Panc1 (cell line): ENCODE data around the gene SH3PXD2A. TPM values are rescaled to one million over a fixed set of nuclear protein-coding genes. Genes with fewer than 3 reads are reported as not detected.

ENCODE experiments used
- ATAC-seq: fragments of 200-7000 bp; cut with Tn5 transposase; 2 replicates; pipeline ENCODE4 v1.9.1; 2020; ENCODE audit warnings: mild to moderate bottlenecking, moderate library complexity
- BruUV-seq: library from RNA; stranded (reverse); fragments of 400-500 nt; replicated peaks from 2 replicates; lab custom pipeline; 2021; lab: Mats Ljungman, UMichigan
- CTCF ChIA-PET: fragments of 300-600 bp; sonication (Branson Sonifier 250); formaldehyde crosslinking; loops from one replicate; lab custom pipeline; 2022; ENCODE audit warnings: antibody characterized with exemption; lab: Charles Lee
- POLR2A ChIA-PET: fragments of 300-600 bp; sonication (Branson Sonifier 250); formaldehyde crosslinking; loops from one replicate; lab custom pipeline; 2022; ENCODE audit warnings: antibody characterized with exemption; lab: Charles Lee
- DNase-seq: peaks from one replicate; pipeline ENCODE4 v3.0.0-alpha.2; 2010; ENCODE audit warnings: low read depth, low spot score
- H3K27ac ChIP-seq: 2 replicates; pipeline ENCODE4 v1.5.1; 2011; ENCODE audit warnings: mild to moderate bottlenecking, low read length, inconsistent platforms
- H3K27me3 ChIP-seq: fragments of 200-500 bp; sonication (Bioruptor generic); 2 replicates; pipeline ENCODE4 v1.6.0; 2014; ENCODE audit warnings: low read length, inconsistent platforms; ENCODE audit not compliant: control insufficient read depth, insufficient read depth
- H3K36me3 ChIP-seq: fragments of 200-500 bp; sonication (Bioruptor generic); 2 replicates; pipeline ENCODE4 v1.5.1; 2014; ENCODE audit warnings: inconsistent platforms, mild to moderate bottlenecking, low read length, moderate library complexity; ENCODE audit not compliant: control insufficient read depth, insufficient read depth
- H3K4me1 ChIP-seq: 2 replicates; pipeline ENCODE4 v1.5.1; 2011; ENCODE audit warnings: inconsistent platforms, mild to moderate bottlenecking, low read length, moderate library complexity; ENCODE audit not compliant: control insufficient read depth, insufficient read depth
- H3K4me3 ChIP-seq, 2 experiments: 2 replicates each; pipeline ENCODE4 v1.5.1; 2011 to 2012; ENCODE audit warnings: low read depth in 2 of 2, low read length in 2 of 2, mild to moderate bottlenecking in 2 of 2, inconsistent platforms in 1 of 2, moderate library complexity in 1 of 2
- H3K9me3 ChIP-seq: fragments of 200-500 bp; sonication (Bioruptor generic); 2 replicates; pipeline ENCODE4 v1.5.1; 2014; ENCODE audit warnings: low read depth, mild to moderate bottlenecking, inconsistent platforms, low read length, moderate library complexity; ENCODE audit not compliant: control insufficient read depth, insufficient read depth
- POLR2AphosphoS5 ChIP-seq: IDR thresholded peaks from 2 replicates; pipeline ENCODE4 v1.6.1; 2012; ENCODE audit warnings: mild to moderate bottlenecking, low read depth, low read length, moderate library complexity
- SIN3A ChIP-seq: IDR thresholded peaks from 2 replicates; pipeline ENCODE4 v1.6.1; 2012; ENCODE audit warnings: low read depth, mild to moderate bottlenecking, low read length, moderate library complexity, borderline replicate concordance; ENCODE audit not compliant: insufficient read depth
- TCF7L2 ChIP-seq: IDR thresholded peaks from 2 replicates; pipeline ENCODE4 v1.6.1; 2011; ENCODE audit warnings: mild to moderate bottlenecking, low read depth, low read length, inconsistent platforms
- in situ Hi-C: cut with HindIII; loops from 2 replicates; pipeline ENCODE4 v1.10.0; 2016; ENCODE audit warnings: low sequenced_read_pairs, low pct_unique_long_range_greater_than_20kb
- intact Hi-C: fragments of 100-400 bp; cut with micrococcal nuclease; formaldehyde crosslinking; loops from one replicate; pipeline ENCODE4 v1.10.0; 2022; ENCODE audit not compliant: unreplicated experiment
- total RNA-seq: library from RNA; stranded (reverse); gene quantifications from one replicate; pipeline ENCODE4 v1.2.1, GENCODE V29; 2021; ENCODE audit not compliant: unreplicated experiment
- TF ChIP-seq, protein P1 (sequence below): fragments of 450-650 bp; IDR thresholded peaks from 2 replicates; pipeline ENCODE4 v1.5.1; 2017; ENCODE audit warnings: mild to moderate bottlenecking
- TF ChIP-seq, protein P2 (sequence below), 2 experiments: IDR thresholded peaks; 2 replicates each; pipeline ENCODE4 v1.6.1; 2011 to 2012; ENCODE audit warnings: low read depth in 2 of 2, control low read depth in 1 of 2, low read length in 1 of 2, mild to moderate bottlenecking in 1 of 2, moderate library complexity in 1 of 2; ENCODE audit not compliant: insufficient read depth in 1 of 2

Gene SH3PXD2A
- total RNA-seq, 1 experiment from 2014 or later: 5.7 TPM

DNA sequence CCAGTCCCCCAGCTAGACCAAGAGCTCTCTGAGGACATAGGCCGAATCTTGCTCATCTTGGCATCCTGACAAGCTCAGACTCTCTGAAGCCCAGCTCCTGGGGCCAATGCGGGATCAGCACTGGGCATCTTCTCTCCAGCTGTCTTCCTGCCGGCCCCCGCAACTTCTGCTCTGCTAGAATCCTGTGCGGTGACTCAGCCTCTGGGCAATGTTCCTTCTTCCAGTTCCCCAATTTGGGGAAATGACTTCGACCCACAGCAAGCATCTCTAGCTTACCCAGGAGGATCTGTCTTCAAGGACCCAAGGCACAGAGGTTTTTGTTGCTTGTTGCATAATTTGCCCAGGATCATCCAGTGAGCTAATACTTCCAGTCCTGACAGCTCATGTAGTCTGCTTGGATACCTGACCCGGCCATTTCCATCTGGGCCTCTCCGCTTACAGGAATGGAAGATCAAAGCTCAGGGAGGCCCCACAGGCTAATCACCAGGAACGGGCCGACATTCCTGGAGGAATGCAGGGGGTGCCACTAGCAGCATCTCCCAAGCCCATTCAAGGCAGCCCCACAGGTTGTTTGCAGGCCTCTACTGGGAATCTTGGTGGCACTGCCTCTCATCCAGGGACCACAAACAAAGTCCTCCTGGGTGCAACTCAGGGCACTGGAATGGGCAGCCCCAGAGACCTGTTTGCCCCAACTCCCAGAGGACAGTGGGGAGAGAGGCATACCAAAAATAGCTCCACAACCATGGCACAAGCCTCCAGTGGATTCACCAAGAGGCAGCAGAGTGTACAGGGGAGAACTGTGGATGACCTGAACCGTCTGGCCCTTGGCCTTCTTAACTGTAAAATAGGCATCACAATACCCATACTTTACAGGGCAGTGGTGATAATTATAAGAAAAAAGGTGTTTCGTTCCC lies 210.0 kb downstream of the SH3PXD2A start:
- BruUV-seq: no TSS peak
- DNase-seq: no peak
- no peak for ATAC-seq

DNA sequence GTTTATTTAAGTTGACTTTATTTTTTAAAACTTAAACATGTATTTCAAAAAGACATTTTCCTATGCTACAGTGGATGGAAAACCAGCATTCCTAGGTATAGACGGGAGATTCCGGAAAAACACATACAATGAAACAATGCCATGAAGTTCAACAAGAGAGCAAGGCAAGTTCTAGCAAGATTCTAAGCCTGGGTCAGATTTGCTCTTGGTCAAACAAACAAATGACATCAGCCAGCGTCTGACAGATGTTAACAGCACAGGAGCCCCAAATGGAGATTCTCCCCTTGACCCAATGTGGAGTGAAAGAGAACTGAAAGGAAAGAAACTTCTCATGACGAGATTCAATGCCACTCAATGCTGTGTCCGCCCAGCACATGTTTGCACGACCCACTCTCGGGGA lies 212.0 kb downstream of the SH3PXD2A start:
- DNase-seq: no peak
- Histone ChIP-seq H3K36me3 (no peaks in the 10 kb centered on the region), H3K27me3 (no peaks in the 10 kb centered on the region), H3K27ac (no peak overlapping the region), H3K4me1 (no peaks in the 10 kb centered on the region), H3K9me3 (no peaks in the 10 kb centered on the region), H3K4me3 (no peak overlapping the region)
- ATAC-seq: no peak
- BruUV-seq: no TSS peak
- TF ChIP-seq SIN3A (no peak), TCF7L2 (no peak)
- TF ChIP-seq, protein P1, sequence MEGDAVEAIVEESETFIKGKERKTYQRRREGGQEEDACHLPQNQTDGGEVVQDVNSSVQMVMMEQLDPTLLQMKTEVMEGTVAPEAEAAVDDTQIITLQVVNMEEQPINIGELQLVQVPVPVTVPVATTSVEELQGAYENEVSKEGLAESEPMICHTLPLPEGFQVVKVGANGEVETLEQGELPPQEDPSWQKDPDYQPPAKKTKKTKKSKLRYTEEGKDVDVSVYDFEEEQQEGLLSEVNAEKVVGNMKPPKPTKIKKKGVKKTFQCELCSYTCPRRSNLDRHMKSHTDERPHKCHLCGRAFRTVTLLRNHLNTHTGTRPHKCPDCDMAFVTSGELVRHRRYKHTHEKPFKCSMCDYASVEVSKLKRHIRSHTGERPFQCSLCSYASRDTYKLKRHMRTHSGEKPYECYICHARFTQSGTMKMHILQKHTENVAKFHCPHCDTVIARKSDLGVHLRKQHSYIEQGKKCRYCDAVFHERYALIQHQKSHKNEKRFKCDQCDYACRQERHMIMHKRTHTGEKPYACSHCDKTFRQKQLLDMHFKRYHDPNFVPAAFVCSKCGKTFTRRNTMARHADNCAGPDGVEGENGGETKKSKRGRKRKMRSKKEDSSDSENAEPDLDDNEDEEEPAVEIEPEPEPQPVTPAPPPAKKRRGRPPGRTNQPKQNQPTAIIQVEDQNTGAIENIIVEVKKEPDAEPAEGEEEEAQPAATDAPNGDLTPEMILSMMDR: no peak
- ChIA-PET POLR2A (no interaction called here), CTCF (no interaction called here)
- intact Hi-C loops (no loop called here), in situ Hi-C loops (no loop called here)

More for the DNA sequence above, 210.0 kb downstream of the SH3PXD2A start:
- no peaks in the 10 kb centered on the region for H3K9me3 ChIP-seq
- H3K36me3 ChIP-seq: no peaks in the 10 kb centered on the region
- ChIA-PET POLR2A (no interaction called here), CTCF (no interaction called here)
- H3K4me3 ChIP-seq: no peak overlapping the region
- intact Hi-C loops (no loop called here), in situ Hi-C loops (no loop called here)
- H3K27ac ChIP-seq: no peak overlapping the region
- no peaks in the 10 kb centered on the region for H3K27me3 ChIP-seq
- TF ChIP-seq, protein P2, sequence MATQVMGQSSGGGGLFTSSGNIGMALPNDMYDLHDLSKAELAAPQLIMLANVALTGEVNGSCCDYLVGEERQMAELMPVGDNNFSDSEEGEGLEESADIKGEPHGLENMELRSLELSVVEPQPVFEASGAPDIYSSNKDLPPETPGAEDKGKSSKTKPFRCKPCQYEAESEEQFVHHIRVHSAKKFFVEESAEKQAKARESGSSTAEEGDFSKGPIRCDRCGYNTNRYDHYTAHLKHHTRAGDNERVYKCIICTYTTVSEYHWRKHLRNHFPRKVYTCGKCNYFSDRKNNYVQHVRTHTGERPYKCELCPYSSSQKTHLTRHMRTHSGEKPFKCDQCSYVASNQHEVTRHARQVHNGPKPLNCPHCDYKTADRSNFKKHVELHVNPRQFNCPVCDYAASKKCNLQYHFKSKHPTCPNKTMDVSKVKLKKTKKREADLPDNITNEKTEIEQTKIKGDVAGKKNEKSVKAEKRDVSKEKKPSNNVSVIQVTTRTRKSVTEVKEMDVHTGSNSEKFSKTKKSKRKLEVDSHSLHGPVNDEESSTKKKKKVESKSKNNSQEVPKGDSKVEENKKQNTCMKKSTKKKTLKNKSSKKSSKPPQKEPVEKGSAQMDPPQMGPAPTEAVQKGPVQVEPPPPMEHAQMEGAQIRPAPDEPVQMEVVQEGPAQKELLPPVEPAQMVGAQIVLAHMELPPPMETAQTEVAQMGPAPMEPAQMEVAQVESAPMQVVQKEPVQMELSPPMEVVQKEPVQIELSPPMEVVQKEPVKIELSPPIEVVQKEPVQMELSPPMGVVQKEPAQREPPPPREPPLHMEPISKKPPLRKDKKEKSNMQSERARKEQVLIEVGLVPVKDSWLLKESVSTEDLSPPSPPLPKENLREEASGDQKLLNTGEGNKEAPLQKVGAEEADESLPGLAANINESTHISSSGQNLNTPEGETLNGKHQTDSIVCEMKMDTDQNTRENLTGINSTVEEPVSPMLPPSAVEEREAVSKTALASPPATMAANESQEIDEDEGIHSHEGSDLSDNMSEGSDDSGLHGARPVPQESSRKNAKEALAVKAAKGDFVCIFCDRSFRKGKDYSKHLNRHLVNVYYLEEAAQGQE (IDR thresholded peaks at IDR 0.05; ENCODE audit: insufficient read depth in 1 of 2, low read depth in 2 of 2, low read length in 1 of 2): no peak
- TF ChIP-seq, protein P1: no peak
- TF ChIP-seq SIN3A: no peak
- TF ChIP-seq TCF7L2: no peak
- no peak for TF ChIP-seq POLR2AphosphoS5
- H3K4me1 ChIP-seq: no peaks in the 10 kb centered on the region
